ENCODE measurements around the gene PGLYRP1. TPM values are rescaled to one million over a fixed set of nuclear protein-coding genes. Genes with fewer than 3 reads are reported as not detected.

PGLYRP1 gene, protein sequence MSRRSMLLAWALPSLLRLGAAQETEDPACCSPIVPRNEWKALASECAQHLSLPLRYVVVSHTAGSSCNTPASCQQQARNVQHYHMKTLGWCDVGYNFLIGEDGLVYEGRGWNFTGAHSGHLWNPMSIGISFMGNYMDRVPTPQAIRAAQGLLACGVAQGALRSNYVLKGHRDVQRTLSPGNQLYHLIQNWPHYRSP
- total RNA-seq, result not detected in 2 replicates

DNA sequence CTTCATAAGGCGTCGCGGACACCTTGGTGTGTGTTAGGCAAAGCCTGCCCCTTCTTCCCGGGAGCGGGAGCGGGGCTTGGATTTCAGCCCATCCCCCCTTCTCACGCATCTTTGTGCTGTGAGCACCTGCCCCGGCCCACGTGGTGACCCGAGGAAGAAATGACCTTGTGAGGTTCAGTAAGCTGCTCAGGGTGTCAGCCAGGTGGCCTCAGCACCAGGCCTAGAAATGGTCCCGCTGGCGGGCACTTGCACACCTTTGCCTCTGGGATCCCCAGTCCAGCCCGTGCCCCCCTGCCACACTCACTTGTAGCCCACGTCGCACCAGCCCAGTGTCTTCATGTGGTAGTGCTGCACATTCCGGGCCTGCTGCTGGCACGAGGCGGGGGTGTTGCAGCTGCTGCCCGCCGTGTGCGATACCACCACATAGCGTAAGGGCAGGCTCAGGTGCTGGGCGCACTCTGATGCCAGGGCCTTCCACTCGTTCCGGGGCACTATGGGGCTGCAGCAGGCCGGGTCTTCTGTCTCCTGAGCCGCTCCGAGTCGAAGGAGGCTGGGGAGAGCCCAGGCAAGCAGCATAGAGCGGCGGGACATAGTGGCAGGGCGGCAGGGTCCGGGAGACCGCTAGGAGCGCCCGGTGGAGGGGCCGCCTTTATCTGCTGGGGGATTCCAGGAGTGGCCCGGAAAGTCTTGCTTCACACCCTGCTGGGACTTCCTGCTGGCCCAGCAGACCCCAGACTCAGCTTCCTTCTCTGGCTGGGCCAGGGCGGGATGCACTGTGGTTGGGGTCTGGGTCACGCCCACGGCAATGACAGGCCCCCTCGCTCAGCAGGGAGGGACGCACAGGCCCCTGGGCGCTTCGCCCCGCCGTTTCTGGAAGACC lies at the start of gene PGLYRP1:
TSS of gene PGLYRP1 (minus strand) at position 623 of the 880 bp plus-strand sequence. CDS start at position 591, 32 bp downstream.

DNA sequence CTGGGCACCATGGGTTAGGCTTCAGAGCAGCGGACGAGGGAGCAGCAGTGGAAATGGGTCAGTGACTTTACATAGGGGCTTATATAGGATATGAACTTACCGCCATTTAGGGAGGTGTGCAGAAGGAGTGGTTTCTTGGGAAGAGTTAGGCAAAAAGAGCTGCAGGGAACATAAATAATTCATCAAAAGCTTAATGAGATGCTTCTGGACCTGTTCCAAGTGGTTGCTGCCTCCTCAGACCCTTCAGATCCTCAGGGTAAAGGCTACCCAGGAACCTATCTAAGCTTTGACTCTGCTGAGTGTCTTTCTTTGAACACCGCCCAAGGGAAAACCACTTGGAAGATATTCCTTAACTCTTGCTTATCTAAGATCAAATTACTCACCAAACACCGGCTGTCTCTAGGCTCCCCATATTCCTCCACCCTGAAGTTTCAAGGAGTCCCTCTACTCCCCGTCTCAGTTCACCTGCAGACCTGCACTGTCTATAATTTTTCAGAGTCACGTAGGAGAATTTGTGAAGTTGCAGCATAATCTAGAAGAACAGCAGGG lies 18.2 kb upstream of the PGLYRP1 start, which contains the start of gene IGFL4:
TSS of gene IGFL4 (minus strand) at position 51 of the 549 bp plus-strand sequence. CDS start at position 11, 40 bp downstream.

DNA sequence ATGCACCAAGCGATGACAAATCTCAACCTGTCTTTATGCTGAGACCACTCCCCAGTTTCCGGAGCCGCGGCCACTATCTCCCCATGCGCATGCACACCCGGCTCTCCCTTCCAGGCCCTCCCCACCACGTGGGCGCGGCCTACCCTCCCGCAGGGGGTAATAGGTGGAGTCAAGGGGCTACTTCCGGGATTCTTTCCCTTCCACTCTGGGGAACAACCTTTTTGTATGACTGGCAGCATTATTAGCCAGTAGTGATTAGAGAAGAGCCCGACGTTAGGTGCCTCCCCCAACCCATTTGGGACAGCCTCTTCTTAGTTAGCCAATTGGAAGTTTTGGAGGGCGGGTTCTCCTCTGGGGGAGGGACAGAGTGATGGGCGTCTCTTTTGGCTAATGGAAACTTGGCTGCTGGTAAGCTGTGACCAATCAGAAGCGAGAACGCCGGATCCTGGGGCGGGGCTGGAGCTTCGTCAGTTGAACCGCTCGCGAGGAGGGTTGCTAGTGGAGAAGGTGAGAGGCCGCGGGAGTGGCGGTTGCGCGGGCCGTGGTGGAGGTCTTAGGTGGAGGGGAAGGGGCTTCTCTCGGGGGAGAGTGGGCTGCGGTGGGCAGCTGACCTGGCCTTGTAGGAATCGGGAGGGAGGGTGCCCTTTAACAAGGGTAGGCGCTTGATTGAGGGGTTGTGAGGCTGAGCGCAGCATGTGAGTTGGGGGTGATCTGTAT lies 27.7 kb downstream of the PGLYRP1 start, which contains the start of gene CCDC61:
TSS of gene CCDC61 (plus strand) at position 470 of the 717 bp plus-strand sequence. CDS start 7,552 bp downstream, outside the sequence.

DNA sequence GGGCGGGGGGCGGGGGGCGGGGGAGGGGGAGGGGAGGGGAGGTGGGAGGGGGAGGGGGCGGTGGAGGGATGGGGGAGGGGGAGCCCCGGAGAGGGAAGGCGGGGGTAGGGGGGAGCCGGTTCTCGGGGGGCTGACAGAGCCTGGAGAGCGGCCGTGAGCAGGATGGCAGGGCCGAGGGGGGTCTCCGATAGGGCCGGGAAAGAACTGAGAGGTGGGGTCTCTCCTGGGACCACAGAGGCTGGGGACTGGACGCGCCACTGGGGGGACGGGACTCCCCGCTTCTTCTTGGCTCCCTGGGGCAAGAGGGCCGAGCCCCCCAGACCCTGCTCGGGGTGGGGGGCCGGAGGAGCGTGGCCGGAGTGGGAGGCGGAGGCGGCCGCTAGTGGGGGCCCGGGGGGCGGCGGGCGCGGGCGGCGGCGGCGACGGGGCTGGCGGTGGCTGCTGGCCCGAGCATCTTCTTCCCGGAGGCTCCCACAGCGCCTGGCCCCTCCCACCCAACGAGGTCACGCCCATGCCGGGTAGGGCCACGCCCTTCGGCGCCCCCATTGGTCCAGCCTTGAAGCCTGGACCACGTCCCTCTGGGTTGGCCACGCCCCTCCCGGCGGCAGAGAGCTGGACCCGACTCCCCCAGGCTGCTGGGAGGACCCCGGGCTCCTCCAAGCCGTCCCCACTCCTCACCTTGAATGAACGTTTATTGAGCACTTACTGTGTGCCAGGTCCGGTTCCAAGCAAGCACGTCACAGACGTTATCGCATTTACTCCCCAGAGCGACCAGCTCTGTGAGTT lies 49.1 kb downstream of the PGLYRP1 start, which contains the start of gene NOVA2:
TSS of gene NOVA2 (minus strand) at position 313 of the 786 bp plus-strand sequence. CDS start 514 bp downstream, outside the sequence.

Other genes with a start within 250 kb of the PGLYRP1 start
- 8.5 and 11.2 TPM in 2 replicates for gene DMPK, start 240.6 kb downstream of the PGLYRP1 start, total RNA-seq
- 32.8 and 33.2 TPM in 2 replicates for gene DMWD, start 230.2 kb downstream of the PGLYRP1 start, total RNA-seq
- not detected in 2 replicates for gene RSPH6A, start 207.7 kb downstream of the PGLYRP1 start, total RNA-seq
- 47.0 and 48.7 TPM in 2 replicates for gene SYMPK, start 159.9 kb downstream of the PGLYRP1 start, total RNA-seq
- not detected in 2 replicates for gene FOXA3, start 158.7 kb downstream of the PGLYRP1 start, total RNA-seq
- 22.0 and 22.6 TPM in 2 replicates for gene IRF2BP1, start 136.9 kb downstream of the PGLYRP1 start, total RNA-seq
- 1.4 and 3.1 TPM in 2 replicates for gene MYPOP, start 120.4 kb downstream of the PGLYRP1 start, total RNA-seq
- not detected in 2 replicates for gene NANOS2, start 108.3 kb downstream of the PGLYRP1 start, total RNA-seq
- gene NOVA2, start 49.2 kb downstream of the PGLYRP1 start, total RNA-seq, result 9.7 and 10.4 TPM in 2 replicates
- gene CCDC61, start 27.6 kb downstream of the PGLYRP1 start, total RNA-seq, result 10.4 and 12.1 TPM in 2 replicates
- not detected in 2 replicates for gene IGFL4, start 17.9 kb upstream of the PGLYRP1 start, total RNA-seq
- gene IGFL3, start 101.6 kb upstream of the PGLYRP1 start, total RNA-seq, result not detected in 2 replicates
- gene IGFL2, start 125.2 kb upstream of the PGLYRP1 start, total RNA-seq, result not detected in 2 replicates
- gene IGFL1, start 206.7 kb upstream of the PGLYRP1 start, total RNA-seq, result not detected in 2 replicates

All from mammary microvascular endothelial cell (primary cell).